Measurements from ENCODE around the gene DENND4B. TPM values are rescaled to one million over a fixed set of nuclear protein-coding genes. Genes with fewer than 3 reads are reported as not detected.

Gene DENND4B
- total RNA-seq, 4 donors from 2014 or later = 42.3 to 121 (median 50.3) TPM

DNA sequence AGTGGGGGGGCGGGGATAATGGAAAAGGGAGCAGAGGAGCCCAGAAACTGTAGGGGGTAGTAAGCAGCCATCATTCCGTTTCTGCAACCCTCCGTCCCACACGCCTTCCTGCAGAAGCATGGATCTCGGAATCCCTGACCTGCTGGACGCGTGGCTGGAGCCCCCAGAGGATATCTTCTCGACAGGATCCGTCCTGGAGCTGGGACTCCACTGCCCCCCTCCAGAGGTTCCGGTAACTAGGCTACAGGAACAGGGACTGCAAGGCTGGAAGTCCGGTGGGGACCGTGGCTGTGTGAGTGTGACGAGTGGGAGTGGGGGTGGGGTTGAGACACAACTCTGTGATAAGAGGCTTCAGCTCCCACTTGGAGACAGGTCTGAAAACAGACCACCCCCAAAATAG is 21.9 kb upstream of the DENND4B start:
- Histone ChIP-seq H3K27ac (peak overlapping the region; percentile 88 to 96 (median 96)), H3K4me3 (peak overlapping the region in 3 of 4 donors; percentile 53 to 58 (median 57)), H3K9me3 (no peaks in the 10 kb centered on the region), H3K36me3 (no peaks in the 10 kb centered on the region), H3K4me1 (peaks cover 11 to 37% (median 27%) of the 10 kb centered on the region in 4 donors), H3K27me3 (no peaks in the 10 kb centered on the region)
- 12% methylated on average over 13 of the region's 13 CpGs; no CpG with 5 or more reads in 1 of the 2 donors for WGBS, 2 donors (ENCODE audit: low coverage in 1 of 2)
- in situ Hi-C loops (cut with MboI; ENCODE audit: low pct_ligation_motif_present in 1 of 4, low pct_unique_long_range_greater_than_20kb in 1 of 4, low sequenced_read_pairs in 3 of 4) = loop anchor here in 1 of 4 donors (25.0 kb wide), 1 partner anchor 306 kb away; the partner anchor contains the start of genes ILF2 and SNAPIN
- DNase-seq = no peak
- intact Hi-C loops (cut with DNase I; ENCODE audit: low total_unique reads) = no loop called here
- TF ChIP-seq POLR2AphosphoS5 (IDR thresholded peaks at IDR 0.05) (no peak), EP300 (IDR thresholded peaks at IDR 0.05; ENCODE audit: low read depth) (no peak), POLR2A (IDR thresholded peaks at IDR 0.05) (no peak)
- TF ChIP-seq, protein P1, sequence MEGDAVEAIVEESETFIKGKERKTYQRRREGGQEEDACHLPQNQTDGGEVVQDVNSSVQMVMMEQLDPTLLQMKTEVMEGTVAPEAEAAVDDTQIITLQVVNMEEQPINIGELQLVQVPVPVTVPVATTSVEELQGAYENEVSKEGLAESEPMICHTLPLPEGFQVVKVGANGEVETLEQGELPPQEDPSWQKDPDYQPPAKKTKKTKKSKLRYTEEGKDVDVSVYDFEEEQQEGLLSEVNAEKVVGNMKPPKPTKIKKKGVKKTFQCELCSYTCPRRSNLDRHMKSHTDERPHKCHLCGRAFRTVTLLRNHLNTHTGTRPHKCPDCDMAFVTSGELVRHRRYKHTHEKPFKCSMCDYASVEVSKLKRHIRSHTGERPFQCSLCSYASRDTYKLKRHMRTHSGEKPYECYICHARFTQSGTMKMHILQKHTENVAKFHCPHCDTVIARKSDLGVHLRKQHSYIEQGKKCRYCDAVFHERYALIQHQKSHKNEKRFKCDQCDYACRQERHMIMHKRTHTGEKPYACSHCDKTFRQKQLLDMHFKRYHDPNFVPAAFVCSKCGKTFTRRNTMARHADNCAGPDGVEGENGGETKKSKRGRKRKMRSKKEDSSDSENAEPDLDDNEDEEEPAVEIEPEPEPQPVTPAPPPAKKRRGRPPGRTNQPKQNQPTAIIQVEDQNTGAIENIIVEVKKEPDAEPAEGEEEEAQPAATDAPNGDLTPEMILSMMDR (IDR thresholded peaks at IDR 0.05) = no peak

DNA sequence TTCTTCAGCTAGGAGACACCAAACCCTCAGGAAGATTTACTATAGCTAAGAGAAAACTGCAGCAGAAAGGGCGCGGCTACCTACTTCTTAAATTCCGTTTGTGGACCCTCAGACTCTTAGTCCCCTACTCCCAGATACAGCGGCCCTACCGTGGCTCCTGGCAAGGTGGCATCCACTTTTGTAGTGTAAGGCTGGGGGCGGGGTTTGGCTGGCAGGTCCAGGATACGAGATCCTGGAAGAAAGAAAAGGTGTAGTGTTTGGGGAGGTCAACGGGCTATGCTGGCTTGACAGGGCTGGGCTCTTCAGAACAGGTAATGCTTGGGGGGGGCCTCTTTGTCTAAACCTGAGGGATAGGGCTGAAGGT is 21.5 kb upstream of the DENND4B start:
- DNase-seq = peak; percentile 70
- H3K4me1 ChIP-seq = peaks cover 11 to 37% (median 27%) of the 10 kb centered on the region in 4 donors
- in situ Hi-C loops (cut with MboI; ENCODE audit: low pct_ligation_motif_present in 1 of 4, low pct_unique_long_range_greater_than_20kb in 1 of 4, low sequenced_read_pairs in 3 of 4) = loop anchor here in 1 of 4 donors (25.0 kb wide), 1 partner anchor 306 kb away; the partner anchor contains the start of genes ILF2 and SNAPIN
- no peaks in the 10 kb centered on the region for H3K9me3 ChIP-seq
- H3K27ac ChIP-seq = peak overlapping the region; percentile 88 to 96 (median 96)
- no peaks in the 10 kb centered on the region for H3K36me3 ChIP-seq
- 2 to 3% methylated on average over 6 to 8 of the region's 8 CpGs for WGBS, 2 donors (ENCODE audit: low coverage in 1 of 2)
- no peaks in the 10 kb centered on the region for H3K27me3 ChIP-seq
- no peak for TF ChIP-seq POLR2AphosphoS5 (IDR thresholded peaks at IDR 0.05)
- TF ChIP-seq, protein P1 (IDR thresholded peaks at IDR 0.05) = peak in 1 of 5 experiments; percentile 2
- H3K4me3 ChIP-seq = peak overlapping the region; percentile 27 to 58 (median 55)
- intact Hi-C loops (cut with DNase I; ENCODE audit: low total_unique reads) = no loop called here

DNA sequence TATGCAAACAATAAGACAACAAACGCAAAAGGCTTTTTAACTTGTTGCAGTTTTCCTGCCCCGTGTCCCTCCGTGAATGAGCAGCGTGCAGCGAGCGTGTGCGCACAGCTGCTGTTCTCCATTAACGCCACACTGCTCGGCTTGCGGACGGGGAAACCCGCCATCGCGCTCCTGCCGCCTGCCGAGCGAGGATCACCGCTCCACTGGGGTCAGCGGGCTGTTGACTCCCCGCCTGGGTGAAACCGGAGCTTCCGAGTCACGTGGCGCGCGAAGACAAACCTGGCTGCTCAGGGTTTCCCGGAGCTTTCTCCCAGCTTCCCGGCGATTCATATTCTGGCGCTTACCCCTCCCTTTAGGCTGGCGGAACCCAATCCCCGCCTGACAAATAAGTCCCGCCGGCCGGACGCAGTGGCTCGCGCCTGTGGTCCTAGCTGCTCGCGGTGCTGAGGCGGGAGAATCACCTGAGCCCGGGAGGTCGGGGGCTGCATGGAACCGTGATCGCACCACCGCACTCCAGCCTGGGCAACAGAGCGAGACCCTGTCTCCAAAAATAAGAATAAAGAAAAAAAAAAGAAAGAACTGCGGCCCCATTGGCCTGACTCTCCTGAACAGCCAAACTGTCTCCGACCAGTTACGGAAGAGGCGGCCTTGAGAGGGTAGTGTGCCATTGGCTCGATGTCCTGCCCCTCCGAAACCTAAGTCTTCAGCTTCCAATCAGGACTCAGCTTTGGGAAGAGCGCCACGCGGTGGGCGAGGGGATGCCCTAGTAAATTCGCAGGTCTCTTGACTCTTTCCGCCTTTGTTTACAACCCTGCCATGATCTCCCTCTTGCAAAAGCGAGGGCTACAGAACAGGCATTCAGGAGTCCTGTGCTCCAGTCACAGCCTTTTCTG is 20.8 kb upstream of the DENND4B start, which contains the start of gene CREB3L4:
Gene CREB3L4, plus strand, starts transcription at position 796 of the 893 bp plus-strand sequence. CDS start 624 bp downstream, outside the sequence.
- H3K4me3 ChIP-seq = peak within 1 kb of the TSS; percentile 53 to 58 (median 56)
- no peaks in the 10 kb centered on the region for H3K9me3 ChIP-seq
- TF ChIP-seq POLR2AphosphoS5 (IDR thresholded peaks at IDR 0.05) (peak; percentile 94 to 98 (median 97)), EP300 (IDR thresholded peaks at IDR 0.05; ENCODE audit: low read depth) (no peak), POLR2A (IDR thresholded peaks at IDR 0.05) (peak; percentile 94)
- TF ChIP-seq, protein P1 (IDR thresholded peaks at IDR 0.05) = peak; percentile 15 to 29 (median 24)
- in situ Hi-C loops (cut with MboI; ENCODE audit: low pct_ligation_motif_present in 1 of 4, low pct_unique_long_range_greater_than_20kb in 1 of 4, low sequenced_read_pairs in 3 of 4) (loop anchor here in 1 of 4 donors (25.0 kb wide), 1 partner anchor 305 kb away; the partner anchor contains the start of genes ILF2 and SNAPIN), intact Hi-C loops (cut with DNase I; ENCODE audit: low total_unique reads) (no loop called here)
- H3K36me3 ChIP-seq = no peaks in the 10 kb centered on the region
- H3K4me1 ChIP-seq = peaks cover 12 to 42% (median 32%) of the 10 kb centered on the region in 4 donors
- no peaks in the 10 kb centered on the region for H3K27me3 ChIP-seq
- H3K27ac ChIP-seq = peak within 1 kb of the TSS; percentile 88 to 96 (median 96)
- 0% methylated on average over 13 to 48 of the region's 60 CpGs for WGBS, 2 donors (ENCODE audit: low coverage in 1 of 2)
- peak; percentile 92 for DNase-seq

DNA sequence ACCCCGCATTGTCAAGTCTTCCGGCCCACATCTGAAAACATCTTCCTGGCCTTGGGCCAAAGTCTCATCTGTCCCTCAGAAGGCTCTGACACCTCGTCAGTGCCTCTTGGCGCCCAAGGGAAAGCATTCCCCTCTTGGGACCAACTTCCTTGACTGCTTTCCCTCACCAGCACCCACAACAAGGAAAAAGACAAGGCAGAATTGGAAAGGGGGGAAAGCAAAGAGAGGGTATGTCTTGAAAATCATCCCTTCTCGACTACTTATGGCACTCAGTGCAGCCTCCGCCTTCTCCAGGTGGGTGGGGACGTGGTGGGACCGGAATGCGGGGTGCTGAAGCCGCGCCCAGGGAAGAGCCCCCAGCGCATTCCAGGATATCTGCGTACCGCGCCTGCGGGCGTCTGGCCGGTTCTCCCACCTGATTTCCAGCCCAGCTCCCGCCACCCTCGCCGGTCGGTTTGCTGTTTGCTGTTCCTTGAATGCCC is 17.4 kb upstream of the DENND4B start:
- H3K27me3 ChIP-seq = no peaks in the 10 kb centered on the region
- H3K4me3 ChIP-seq = peak overlapping the region; percentile 41 to 87 (median 70)
- 0% methylated on average over 22 of the region's 22 CpGs; no CpG with 5 or more reads in 1 of the 2 donors for WGBS, 2 donors (ENCODE audit: low coverage in 1 of 2)
- intact Hi-C loops (cut with DNase I; ENCODE audit: low total_unique reads) = no loop called here
- in situ Hi-C loops (cut with MboI; ENCODE audit: low pct_ligation_motif_present in 1 of 4, low pct_unique_long_range_greater_than_20kb in 1 of 4, low sequenced_read_pairs in 3 of 4) = loop anchor here in 1 of 4 donors (25.0 kb wide), 1 partner anchor 302 kb away; the partner anchor contains the start of genes ILF2 and SNAPIN
- H3K36me3 ChIP-seq = no peaks in the 10 kb centered on the region
- H3K27ac ChIP-seq = peak overlapping the region; percentile 89 to 99 (median 96)
- H3K4me1 ChIP-seq = peaks cover 24 to 58% (median 43%) of the 10 kb centered on the region in 4 donors
- TF ChIP-seq POLR2A (IDR thresholded peaks at IDR 0.05) = no peak
- no peak for TF ChIP-seq EP300 (IDR thresholded peaks at IDR 0.05; ENCODE audit: low read depth)
- no peak for TF ChIP-seq POLR2AphosphoS5 (IDR thresholded peaks at IDR 0.05)
- TF ChIP-seq, protein P1 (IDR thresholded peaks at IDR 0.05) = no peak
- no peaks in the 10 kb centered on the region for H3K9me3 ChIP-seq
- peak; percentile 63 for DNase-seq
